KOPT-K1 (cell line): Measurements from ENCODE around the gene CTAGE6.
"Not testable (repeated sequence)": the region's sequence is repeated elsewhere in the genome, so short reads cannot be mapped to it uniquely, and the experiment has no call there.

Experiments used
- H3K27ac ChIP-seq: fragments of 200-600 bp; sonication (generic); 2 replicates; pipeline ENCODE4 v1.5.1; 2016; ENCODE audit warnings: antibody characterized with exemption, mild to moderate bottlenecking, low read depth, low read length; ENCODE audit not compliant: poor library complexity, severe bottlenecking
- H3K36me3 ChIP-seq: fragments of 200-600 bp; sonication (generic); 2 replicates; pipeline ENCODE4 v1.5.1; 2017; ENCODE audit warnings: antibody characterized with exemption, mild to moderate bottlenecking, low read length, moderate library complexity; ENCODE audit not compliant: insufficient read depth
- H3K9me3 ChIP-seq: fragments of 200-600 bp; sonication (generic); 2 replicates; pipeline ENCODE4 v1.5.1; 2017; ENCODE audit warnings: antibody characterized with exemption, low read length, mild to moderate bottlenecking; ENCODE audit not compliant: insufficient read depth, poor library complexity, severe bottlenecking

CTAGE6 gene

GRCh38 chr7:143733876-143734275 is 23.6 kb downstream of the CTAGE6 start:
- Histone ChIP-seq H3K36me3 (no peaks in the 10 kb centered on the region), H3K9me3 (no peaks in the 10 kb centered on the region), H3K27ac (no peak overlapping the region)

GRCh38 chr7:143728333-143728862 is 29.1 kb downstream of the CTAGE6 start:
- Histone ChIP-seq H3K9me3 (no peaks in the 10 kb centered on the region), H3K36me3 (no peaks in the 10 kb centered on the region), H3K27ac (no peak overlapping the region)

- H3K27ac ChIP-seq, H3K36me3 ChIP-seq: not testable (repeated sequence)
Measured at GRCh38 chr7:143727561-143727960, 29.9 kb downstream of the CTAGE6 start.

GRCh38 chr7:143726143-143726542 is 31.4 kb downstream of the CTAGE6 start:
- not testable (repeated sequence) for H3K27ac ChIP-seq, H3K9me3 ChIP-seq, H3K36me3 ChIP-seq

More at GRCh38 chr7:143727561-143727960, 29.9 kb downstream of the CTAGE6 start:
- not testable (repeated sequence) for H3K9me3 ChIP-seq

GRCh38 chr7:143720335-143720734 is 37.2 kb downstream of the CTAGE6 start:
- H3K27ac ChIP-seq, H3K36me3 ChIP-seq: not testable (repeated sequence)

GRCh38 chr7:143715543-143716193 is 41.8 kb downstream of the CTAGE6 start:
- H3K9me3 ChIP-seq, H3K36me3 ChIP-seq, H3K27ac ChIP-seq: not testable (repeated sequence)

More at GRCh38 chr7:143720335-143720734, 37.2 kb downstream of the CTAGE6 start:
- not testable (repeated sequence) for H3K9me3 ChIP-seq

- not testable (repeated sequence) for H3K36me3 ChIP-seq, H3K9me3 ChIP-seq, H3K27ac ChIP-seq
Measured at GRCh38 chr7:143714581-143715454, 42.7 kb downstream of the CTAGE6 start.

- H3K36me3 ChIP-seq, H3K9me3 ChIP-seq, H3K27ac ChIP-seq: not testable (repeated sequence)
Measured at GRCh38 chr7:143712381-143712780, 45.1 kb downstream of the CTAGE6 start.

- H3K27ac ChIP-seq, H3K9me3 ChIP-seq, H3K36me3 ChIP-seq: not testable (repeated sequence)
Measured at GRCh38 chr7:143711727-143712324, 45.7 kb downstream of the CTAGE6 start.

- H3K27ac ChIP-seq, H3K9me3 ChIP-seq, H3K36me3 ChIP-seq: not testable (repeated sequence)
Measured at GRCh38 chr7:143709895-143710294, 47.6 kb downstream of the CTAGE6 start.
